LNCaP clone FGC (cell line): Measurements from ENCODE around the gene GALNT18.

Source experiments
- DNase-seq: peaks from one replicate; pipeline ENCODE4 v3.0.0-alpha.2; 2011; ENCODE audit warnings: low read depth
- H3K4me3 ChIP-seq: 2 replicates; pipeline ENCODE4 v1.5.1; 2011; ENCODE audit warnings: mild to moderate bottlenecking, low read depth, low read length, control low read depth
- CTCF ChIP-seq: IDR thresholded peaks from 2 replicates; pipeline ENCODE4 v1.5.1; 2012; ENCODE audit warnings: mild to moderate bottlenecking; ENCODE audit not compliant: control insufficient read depth, insufficient read depth; ENCODE audit errors: extremely low read depth

The GALNT18 gene

GRCh38 chr11:11416502-11416901 is 205.3 kb downstream of the GALNT18 start:
- no peak for TF ChIP-seq CTCF
- no peak for DNase-seq

GRCh38 chr11:11415901-11416300 is 205.9 kb downstream of the GALNT18 start:
- TF ChIP-seq CTCF, result no peak
- no peak overlapping the region for H3K4me3 ChIP-seq
- DNase-seq, result no peak

More at GRCh38 chr11:11416502-11416901, 205.3 kb downstream of the GALNT18 start:
- no peak overlapping the region for H3K4me3 ChIP-seq

GRCh38 chr11:11414996-11415395 is 206.8 kb downstream of the GALNT18 start:
- DNase-seq, result no peak
- no peak for TF ChIP-seq CTCF
- H3K4me3 ChIP-seq, result no peak overlapping the region

GRCh38 chr11:11413776-11414175 is 208.0 kb downstream of the GALNT18 start:
- peak; percentile 74 for DNase-seq
- TF ChIP-seq CTCF, result no peak
- no peak overlapping the region for H3K4me3 ChIP-seq

- TF ChIP-seq CTCF, result no peak
- H3K4me3 ChIP-seq, result no peak overlapping the region
- DNase-seq, result no peak
Measured at GRCh38 chr11:11411401-11411985, 210.3 kb downstream of the GALNT18 start.

GRCh38 chr11:11409901-11410300 is 211.9 kb downstream of the GALNT18 start:
- no peak for TF ChIP-seq CTCF
- DNase-seq, result no peak
- no peak overlapping the region for H3K4me3 ChIP-seq

GRCh38 chr11:11409224-11409623 is 212.6 kb downstream of the GALNT18 start:
- H3K4me3 ChIP-seq, result no peak overlapping the region
- DNase-seq, result no peak
- no peak for TF ChIP-seq CTCF
